HG03196 (cell line): ENCODE data around the gene PDE8A.

ENCODE experiments used
- ATAC-seq: cut with Tn5 transposase; IDR thresholded peaks from one replicate; pipeline ENCODE4 v1.9.1; 2021; ENCODE audit not compliant: unreplicated experiment

PDE8A gene, protein sequence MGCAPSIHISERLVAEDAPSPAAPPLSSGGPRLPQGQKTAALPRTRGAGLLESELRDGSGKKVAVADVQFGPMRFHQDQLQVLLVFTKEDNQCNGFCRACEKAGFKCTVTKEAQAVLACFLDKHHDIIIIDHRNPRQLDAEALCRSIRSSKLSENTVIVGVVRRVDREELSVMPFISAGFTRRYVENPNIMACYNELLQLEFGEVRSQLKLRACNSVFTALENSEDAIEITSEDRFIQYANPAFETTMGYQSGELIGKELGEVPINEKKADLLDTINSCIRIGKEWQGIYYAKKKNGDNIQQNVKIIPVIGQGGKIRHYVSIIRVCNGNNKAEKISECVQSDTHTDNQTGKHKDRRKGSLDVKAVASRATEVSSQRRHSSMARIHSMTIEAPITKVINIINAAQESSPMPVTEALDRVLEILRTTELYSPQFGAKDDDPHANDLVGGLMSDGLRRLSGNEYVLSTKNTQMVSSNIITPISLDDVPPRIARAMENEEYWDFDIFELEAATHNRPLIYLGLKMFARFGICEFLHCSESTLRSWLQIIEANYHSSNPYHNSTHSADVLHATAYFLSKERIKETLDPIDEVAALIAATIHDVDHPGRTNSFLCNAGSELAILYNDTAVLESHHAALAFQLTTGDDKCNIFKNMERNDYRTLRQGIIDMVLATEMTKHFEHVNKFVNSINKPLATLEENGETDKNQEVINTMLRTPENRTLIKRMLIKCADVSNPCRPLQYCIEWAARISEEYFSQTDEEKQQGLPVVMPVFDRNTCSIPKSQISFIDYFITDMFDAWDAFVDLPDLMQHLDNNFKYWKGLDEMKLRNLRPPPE

DNA sequence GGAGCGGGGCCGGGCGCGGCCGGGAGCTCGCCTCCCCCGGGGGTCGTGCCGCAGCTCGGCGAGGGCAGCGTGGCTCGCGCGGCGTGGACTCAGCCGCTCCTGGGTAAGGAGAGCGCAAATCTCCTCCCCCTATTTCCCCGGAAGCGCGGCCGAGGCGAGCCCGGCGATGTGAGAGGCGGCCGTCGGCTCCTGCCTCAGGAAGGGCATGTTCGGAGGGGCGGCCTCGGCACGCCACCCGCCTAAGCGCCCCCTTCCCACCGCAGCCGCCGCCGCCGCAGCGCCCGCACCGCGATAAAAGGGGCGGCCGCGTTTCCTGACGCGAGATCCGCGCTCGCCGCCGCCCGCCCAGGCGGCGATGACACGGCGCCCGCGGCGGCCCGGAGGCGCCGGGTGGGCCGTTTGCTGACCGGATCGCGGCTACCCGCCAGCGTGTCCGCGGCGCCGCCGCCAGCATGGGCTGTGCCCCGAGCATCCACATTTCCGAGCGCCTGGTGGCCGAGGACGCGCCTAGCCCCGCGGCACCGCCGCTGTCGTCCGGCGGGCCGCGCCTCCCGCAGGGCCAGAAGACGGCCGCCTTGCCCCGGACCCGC, at the start of gene PDE8A:
PDE8A (plus strand) TSS at position 146 of the 590 bp plus-strand sequence; CDS start at position 453, 307 bp downstream.
- ATAC-seq = peak; percentile 18

DNA sequence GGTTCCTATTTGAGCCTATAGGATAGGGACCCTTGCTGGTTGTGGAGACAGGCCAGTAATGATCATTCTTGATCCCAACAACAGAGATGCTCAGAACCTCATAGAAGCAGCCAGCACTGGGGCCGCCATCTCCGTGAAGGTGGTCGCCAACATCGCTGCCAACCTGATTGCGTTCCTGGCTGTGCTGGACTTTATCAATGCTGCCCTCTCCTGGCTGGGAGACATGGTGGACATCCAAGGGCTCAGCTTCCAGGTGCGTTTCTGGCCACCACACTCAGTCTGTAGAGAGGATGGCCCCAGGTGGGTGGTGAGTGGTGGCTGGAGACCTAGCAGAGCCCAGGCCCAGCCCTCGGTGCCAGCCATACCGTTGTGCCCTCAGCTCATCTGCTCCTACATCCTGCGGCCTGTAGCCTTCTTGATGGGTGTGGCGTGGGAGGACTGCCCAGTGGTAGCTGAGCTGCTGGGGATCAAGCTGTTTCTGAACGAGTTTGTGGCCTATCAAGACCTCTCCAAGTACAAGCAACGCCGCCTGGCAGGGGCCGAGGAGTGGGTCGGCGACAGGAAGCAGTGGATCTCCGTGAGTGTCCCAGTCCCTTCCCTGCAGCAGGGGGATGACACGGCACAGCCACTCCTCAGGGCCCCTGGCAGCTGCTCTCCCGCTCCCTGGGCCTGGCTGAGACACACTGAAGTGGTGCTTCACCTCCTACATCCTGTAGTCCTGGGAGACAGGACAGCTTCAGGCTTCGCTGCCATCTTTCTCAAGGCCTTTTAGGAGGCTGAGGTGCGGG, 46.5 kb upstream of the PDE8A start:
- no peak for ATAC-seq

DNA sequence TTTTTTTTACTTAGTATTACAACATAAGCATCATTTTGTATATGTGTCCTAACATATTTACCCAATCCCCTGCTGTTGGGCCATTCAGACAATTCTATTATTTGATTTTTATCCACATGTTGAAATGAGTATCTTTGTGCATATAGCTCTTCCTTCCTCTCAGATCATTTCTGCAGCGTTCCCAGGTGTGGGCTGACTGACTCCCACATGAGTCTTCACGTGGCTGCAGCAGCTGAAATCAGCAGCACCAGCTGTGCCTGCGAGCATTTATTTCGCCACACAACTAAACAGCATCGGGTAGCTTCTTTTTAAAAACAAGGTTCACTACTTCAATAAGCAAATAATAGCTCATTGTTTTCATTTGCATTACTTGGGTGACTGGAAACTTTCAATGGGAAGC, 44.5 kb upstream of the PDE8A start:
- ATAC-seq = no peak

DNA sequence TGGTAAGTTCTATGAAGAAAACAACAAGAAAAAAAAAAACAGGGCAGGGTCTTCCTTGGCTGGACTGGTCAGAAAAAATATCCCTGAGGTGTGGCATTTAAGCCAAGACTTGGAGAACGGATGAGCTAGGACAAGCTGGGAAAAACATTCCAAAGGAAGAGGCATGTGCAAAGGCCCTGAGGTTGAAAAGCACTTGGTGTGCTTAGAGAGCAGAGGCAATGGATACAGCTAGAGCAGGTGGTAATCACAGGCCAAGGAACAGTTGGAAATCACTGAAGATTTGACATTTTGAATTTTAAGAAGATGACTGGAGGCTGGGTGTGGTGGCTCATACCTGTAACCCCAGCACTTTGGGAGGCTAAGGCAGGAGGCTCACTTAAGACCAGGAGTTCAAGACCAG, 42.9 kb upstream of the PDE8A start:
- no peak for ATAC-seq

DNA sequence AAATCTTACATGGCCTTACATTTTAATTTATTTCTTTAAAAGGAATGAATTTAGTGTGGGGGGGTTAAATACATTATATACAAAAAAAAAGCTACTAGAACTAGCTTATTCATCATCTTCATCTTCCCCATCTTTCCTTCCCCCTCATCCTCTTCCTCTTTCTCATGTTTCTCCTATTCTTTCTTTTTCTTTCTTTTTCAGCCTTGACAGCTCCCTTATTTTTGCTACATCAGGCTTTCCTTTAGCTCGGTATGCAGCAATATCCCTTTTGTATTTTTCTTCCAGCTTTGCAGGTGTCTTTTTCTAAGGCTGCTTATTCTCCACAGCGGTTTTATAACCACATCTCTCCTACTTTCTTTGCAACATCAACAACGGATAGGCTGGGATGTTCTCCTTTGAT, 41.3 kb upstream of the PDE8A start:
- ATAC-seq = no peak

DNA sequence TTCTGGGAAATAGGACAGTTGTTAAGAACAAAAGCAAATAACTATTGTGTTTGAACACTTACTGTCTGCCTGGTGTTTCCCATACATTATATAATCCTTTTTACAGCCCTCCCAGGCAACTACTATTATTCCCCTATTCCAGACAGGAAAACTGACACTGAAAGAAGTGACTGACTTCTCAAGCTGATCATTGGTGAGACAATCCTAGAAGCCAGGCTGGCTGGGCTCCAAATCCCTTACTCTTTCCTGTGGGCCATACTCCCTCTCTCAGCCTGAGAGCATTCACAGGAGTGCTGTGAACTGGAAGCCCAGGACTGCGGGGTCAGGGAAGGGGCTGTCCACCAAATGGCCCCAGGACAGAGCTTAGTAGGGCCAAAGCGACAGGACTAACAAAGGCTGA, 39.2 kb upstream of the PDE8A start:
- ATAC-seq = no peak

DNA sequence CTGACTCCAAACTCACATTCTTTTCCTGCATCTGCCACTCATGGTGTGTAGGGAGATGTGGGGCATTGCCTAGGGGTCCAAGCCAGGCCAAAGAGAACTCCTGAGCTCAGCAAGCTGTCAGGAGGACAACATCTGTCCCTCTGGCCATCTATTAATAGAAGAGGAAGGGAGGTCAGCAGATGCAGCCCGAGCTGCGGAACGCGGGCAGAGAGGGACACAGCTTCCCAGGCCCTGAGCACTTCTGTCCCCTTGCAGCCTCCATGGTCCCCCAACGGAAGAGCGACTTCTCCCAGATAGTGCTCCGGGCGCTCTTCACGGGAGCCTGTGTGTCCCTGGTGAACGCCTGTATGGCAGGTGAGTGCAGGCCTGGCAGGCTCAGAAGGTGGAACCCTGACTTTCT, 37.3 kb upstream of the PDE8A start:
- ATAC-seq = no peak

DNA sequence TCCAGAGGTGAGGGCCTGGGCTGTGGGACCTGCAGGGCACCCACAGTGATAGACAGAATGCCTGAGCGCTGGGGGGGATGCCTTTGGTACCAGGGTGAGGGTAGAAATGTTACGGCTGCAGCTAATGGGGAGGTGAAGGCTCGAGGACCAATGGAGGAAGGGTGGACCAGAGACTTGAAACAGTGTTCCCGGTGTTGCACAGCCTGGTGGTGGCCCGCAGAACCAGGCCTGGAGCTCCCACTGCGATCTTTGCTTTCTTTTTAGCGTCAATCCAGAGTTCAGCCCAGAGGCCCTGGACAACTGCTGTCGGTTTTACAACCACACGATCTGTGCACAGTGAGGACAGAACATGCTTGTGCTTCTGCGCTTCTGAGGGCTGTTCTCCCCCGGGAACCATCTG, 36.8 kb upstream of the PDE8A start:
- ATAC-seq = no peak

DNA sequence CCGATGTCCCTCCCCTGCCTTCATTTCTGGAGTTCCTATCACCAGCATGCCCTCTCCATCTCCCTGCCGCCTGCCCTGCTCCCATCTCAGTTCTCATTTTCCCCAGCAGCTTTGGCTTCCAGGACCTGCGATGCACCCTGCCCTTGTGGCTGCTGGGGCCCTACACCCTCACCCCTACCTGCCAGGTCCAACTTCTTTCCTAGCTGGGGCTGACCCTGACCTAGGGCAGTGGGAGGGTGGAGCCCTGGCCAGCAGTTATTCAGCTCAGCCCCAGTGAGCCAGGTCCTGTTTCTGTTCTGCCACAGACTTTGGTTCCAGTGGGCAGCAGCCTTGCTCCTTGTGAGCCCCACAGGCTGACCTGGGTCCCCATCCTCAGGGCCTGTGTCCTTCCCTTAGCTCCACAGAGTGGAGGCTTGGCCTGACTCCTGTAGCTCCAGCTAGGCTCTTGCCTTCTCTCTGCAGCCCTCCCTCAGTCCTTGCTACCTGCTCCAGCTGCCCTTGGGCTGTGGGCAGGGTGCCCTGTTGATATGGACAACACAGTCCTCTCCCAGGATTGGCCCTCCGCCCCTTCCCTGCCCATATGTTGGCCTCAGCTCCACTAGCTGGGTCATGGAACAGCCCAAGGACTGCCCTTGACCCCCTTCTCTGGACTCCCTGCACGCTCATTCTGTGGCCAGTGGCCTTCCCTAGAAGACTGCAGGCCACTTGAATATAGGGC, 34.7 kb upstream of the PDE8A start:
- ATAC-seq = no peak

DNA sequence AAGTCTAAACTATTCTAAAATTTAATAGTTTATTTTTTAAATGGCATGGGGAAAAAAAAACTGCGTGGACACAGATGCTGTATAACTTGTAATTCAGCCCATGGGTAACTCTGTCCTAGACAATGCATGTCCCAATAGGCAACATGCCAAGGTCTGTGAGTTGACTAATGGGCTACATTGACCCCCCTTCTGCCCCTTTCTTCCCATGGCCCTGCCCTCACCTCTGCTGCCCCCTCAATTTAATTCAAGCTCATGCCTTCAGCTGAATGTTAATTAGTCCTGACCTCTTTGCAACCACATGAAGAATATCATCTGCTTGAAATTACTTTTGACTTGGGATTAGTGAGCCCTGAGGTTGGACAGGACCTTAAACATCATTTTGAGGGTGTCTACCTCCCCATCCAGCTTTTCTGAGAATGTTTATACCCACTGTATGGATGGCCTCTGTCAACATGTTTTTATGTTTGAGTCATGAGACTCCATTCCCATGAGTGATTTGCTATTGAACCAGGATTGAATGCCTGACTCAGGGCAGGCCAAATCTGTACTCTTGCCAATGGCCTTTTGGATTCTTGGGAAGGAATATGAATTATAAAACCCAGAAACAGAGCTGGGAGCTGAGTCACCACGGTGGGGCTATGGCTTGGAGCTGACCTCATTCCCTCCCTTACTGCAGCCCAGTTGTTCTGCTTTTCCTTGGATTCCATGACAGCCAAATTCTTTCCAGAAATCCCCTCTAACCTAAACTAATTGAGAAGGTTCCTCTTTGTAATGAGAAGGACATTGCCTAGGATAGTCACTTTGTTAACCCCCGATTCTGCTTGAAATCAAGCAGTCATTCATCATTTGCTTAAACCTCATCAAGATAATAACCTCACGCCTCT, 33.5 kb upstream of the PDE8A start:
- ATAC-seq = no peak

DNA sequence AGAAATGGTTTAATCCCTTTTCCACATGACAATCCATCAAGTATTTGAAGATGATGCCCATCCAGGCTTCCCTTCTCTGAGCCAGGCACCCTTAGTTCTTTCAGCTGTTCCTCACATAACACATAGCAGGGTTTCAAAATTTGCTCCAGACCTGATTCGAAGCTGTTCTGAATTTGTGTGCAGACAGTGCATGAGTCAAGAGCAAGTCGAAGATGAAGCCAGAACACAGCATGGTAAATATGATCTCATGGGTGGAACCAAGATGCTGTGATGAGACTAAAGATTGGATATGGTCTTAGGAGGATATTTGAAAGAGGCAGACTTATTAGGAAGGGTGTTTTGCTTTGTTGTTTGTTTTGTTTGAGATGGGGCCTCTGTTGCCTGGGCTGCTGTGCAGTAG, 32.6 kb upstream of the PDE8A start:
- ATAC-seq = no peak

DNA sequence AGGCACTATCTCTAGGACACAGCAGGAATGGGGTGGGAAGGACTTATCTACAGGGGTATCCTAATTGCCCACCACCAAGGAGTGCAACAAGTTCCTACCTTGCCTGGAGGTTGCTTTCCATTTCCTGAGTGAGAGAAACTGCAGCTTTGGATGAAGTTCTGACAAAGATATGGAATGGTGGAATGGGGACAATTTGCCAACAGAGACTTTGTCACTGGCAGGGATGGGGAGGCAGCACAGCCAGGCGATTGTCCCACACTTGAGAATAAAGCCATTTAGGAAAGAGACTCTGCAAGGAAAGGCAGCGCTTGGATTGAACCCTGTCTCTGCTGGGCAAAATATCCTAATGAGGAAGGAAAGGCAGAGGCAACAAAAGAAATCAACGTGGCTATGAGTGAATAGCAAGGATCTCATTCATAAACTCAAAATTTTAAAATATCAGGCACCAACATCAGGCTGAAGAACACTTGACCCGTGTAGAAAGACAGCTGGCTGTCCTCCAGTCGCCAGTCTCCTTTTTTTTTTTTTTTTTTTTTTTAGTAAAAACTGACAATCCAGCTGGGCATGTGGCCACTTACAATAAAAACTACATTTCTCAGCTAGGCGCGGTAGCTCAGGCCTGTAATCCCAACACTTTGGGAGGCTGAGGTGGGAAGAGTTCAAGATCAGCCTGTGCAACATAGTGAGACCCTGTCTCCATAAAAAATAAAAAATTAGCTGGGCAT, 31.6 kb upstream of the PDE8A start:
- ATAC-seq = no peak

DNA sequence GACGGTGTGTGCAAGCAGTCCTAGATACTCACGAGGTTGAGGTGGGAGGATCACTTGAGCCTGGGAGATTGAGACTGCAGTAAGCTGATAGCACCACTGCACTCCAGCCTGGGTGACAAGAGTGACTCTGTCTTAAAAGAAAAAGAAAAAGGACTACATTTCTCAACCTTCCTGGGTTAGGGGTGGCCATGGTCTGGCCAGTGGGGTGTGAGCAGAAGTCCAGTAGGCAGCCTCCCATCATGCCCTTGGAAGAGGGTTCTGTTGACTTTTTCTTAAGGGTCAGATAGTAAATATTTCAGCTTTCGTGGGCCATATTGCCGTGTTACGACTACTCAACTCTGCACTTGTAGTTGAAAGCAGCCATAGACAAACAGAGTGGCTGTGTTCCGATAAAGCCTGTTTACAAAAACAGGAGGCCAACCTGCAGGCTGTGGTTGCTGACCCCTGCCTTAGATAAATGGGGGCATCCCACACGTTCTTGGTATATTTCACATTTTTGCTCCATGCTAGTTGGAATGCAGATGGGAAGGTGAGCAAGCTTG, 31.0 kb upstream of the PDE8A start:
- ATAC-seq = no peak

DNA sequence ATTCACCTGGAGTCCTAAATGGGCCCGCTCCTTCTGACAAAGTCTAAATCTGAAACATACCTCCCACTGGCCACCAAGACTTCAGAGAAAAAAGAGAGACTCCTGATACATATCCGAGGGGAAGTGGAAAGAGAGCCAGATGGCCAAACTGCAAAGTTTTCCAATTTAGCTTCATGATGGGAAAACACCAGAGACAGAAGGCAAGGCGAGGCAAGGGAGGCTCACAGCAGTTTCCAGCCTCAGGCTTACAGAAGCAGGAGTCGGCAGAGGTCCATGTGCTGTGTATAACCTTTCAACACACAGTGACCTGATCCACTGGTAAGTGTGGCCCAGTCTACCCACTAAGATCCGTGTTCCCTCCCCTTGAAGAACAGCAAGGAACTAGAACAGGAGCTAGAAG, 29.9 kb upstream of the PDE8A start:
- ATAC-seq = no peak

DNA sequence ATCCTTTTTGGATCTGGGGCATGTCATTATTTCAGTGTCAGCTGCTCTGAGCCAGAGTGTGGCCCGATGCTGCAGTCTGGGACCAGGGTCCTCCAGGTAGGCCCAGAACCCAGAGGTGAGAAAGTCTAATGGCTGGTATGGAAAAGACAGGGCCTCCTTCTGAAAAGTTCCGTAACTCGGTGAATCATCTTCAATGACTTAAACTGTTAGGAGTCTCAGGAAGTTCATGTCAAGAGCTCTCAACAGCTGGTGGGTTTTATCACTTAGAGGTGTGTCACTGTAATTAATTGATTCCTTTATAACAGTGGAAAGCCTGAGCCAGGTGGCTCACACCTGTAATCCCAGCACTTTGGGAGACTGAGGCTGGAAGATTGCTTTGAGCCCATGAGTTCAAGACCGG, 28.5 kb upstream of the PDE8A start:
- ATAC-seq = no peak

DNA sequence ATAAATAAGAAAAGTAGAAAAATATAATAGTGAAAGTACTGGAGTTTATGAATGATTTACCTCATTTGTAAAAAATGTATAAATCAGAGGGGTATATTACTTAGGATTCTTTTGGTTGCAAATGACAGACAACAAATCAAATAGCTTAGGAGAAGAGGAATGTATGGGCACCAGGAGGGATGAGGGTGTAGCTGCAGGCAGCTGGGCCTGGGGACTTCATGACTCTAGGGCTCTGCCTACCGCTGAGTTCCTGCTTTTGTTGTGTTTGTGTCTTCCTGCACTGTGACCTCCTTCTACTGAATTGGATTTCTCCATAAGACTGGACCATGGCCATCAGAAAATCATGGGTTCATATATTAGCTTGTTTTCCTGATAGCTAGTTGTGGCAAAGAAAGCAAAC, 27.9 kb upstream of the PDE8A start:
- no peak for ATAC-seq

DNA sequence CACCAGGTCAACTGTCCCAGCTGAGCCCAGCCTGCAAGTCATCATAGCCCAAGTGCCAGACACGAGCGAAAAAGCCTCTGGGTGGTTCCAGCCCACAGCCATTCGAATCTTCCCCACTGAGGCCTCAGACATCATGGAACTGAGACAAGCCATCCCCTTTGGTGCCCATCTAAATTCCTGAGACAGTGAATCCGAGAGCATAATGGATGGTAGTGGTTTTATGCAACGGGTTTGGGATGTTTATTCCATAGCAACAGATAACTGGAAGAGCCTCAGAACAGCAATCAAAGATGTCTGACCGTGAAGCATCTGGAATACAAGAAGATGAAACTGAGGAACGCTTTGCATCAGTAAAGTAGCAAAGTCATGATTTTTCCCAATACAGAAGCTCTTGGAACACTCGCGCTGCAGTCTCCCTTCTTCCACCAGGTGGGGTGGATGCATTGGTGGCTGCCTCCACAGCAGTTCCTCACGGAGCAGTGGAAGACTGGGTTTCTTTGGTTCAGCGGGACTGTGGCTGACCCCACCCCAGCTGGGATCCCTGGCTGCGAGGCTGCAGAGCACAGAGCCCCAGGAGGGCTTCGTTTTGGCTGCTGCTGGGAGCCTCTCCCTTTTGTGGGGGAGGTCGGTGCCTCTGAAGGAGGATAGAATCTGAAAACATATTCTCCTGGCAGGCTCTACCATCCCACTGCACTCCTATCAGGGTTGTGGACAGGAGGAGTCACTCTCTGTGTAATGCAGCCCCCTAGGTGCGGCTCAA, 26.4 kb upstream of the PDE8A start:
- no peak for ATAC-seq

DNA sequence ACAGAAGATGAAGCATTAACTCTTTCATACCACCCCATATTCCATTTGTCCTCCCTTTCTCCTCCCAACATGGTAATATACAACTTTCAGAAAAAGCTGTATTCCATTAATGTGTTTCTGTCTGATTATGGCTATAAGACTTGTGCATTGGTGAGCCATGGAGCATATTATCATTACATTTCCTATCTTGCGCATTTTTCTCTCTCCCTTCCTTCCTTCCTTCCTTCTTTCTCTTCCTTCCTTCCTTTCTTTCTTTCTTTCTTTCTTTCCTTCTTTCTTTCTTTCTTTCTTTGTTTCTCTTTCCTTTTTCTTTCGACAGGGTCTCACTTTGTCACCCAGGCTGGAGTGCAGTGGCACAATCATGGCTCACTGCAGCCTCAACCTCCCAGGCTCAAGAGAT, 25.5 kb upstream of the PDE8A start:
- ATAC-seq = no peak
